WTC11 (cell line): ENCODE measurements around the gene BICC1. TPM values are rescaled to one million over a fixed set of nuclear protein-coding genes. Genes with fewer than 3 reads are reported as not detected.

Source experiments
- ATAC-seq: fragments of 200-7000 bp; cut with Tn5 transposase; 2 replicates; pipeline ENCODE4 v1.10.0; 2021; ENCODE audit warnings: mild to moderate bottlenecking, moderate library complexity
- CTCF ChIA-PET: fragments of 300-600 bp; sonication (Branson Sonifier 250); formaldehyde crosslinking; loops from one replicate; lab custom pipeline; 2021; ENCODE audit warnings: antibody characterized with exemption; lab: Charles Lee
- POLR2A ChIA-PET: fragments of 350-600 bp; sonication (Branson Sonifier 250); formaldehyde crosslinking; loops from one replicate; lab custom pipeline; 2021; ENCODE audit warnings: antibody characterized with exemption; lab: Charles Lee
- DNase-seq: peaks from one replicate; pipeline ENCODE4 v3.0.0; 2021; ENCODE audit warnings: low spot score
- H3K27ac Mint-ChIP-seq: 2 replicates; pipeline ENCODE4 v1.8.0; 2021; ENCODE audit warnings: mixed read lengths
- H3K27me3 Mint-ChIP-seq: 2 replicates; pipeline ENCODE4 v1.8.0; 2021; ENCODE audit warnings: low read depth, mild to moderate bottlenecking, moderate library complexity, mixed read lengths
- H3K36me3 Mint-ChIP-seq: 2 replicates; pipeline ENCODE4 v1.8.0; 2021; ENCODE audit warnings: mixed read lengths
- H3K4me1 Mint-ChIP-seq: 2 replicates; pipeline ENCODE4 v1.8.0; 2022; ENCODE audit warnings: mixed read lengths
- H3K4me3 Mint-ChIP-seq: 2 replicates; pipeline ENCODE4 v1.8.0; 2021; ENCODE audit warnings: mild to moderate bottlenecking, moderate library complexity, mixed read lengths
- H3K9me3 Mint-ChIP-seq: 2 replicates; pipeline ENCODE4 v1.8.0; 2021; ENCODE audit warnings: mixed read lengths
- AR ChIP-seq: fragments of 250-450 bp; sonication (Bioruptor Pico); IDR thresholded peaks from 2 replicates; pipeline ENCODE4 v1.9.0; 2021; ENCODE audit warnings: mild to moderate bottlenecking
- ARID4B ChIP-seq: sonication (generic); formaldehyde crosslinking; IDR thresholded peaks from 2 replicates; pipeline ENCODE4 v1.8.0; 2023; ENCODE audit warnings: missing genetic modification reagents, mild to moderate bottlenecking, borderline replicate concordance
- CDX4 ChIP-seq: fragments of 250-450 bp; sonication (Bioruptor Pico); IDR thresholded peaks from 2 replicates; pipeline ENCODE4 v1.9.0; 2021; ENCODE audit warnings: moderate library complexity, mild to moderate bottlenecking, inconsistent platforms, borderline replicate concordance
- ETV6 ChIP-seq: sonication (generic); formaldehyde crosslinking; IDR thresholded peaks from 2 replicates; pipeline ENCODE4 v1.8.1; 2022; ENCODE audit warnings: mild to moderate bottlenecking, missing genetic modification reagents
- FOXJ3 ChIP-seq: sonication (generic); formaldehyde crosslinking; IDR thresholded peaks from 2 replicates; pipeline ENCODE4 v1.9.0; 2021; ENCODE audit warnings: missing genetic modification reagents, mild to moderate bottlenecking, borderline replicate concordance
- FOXP4 ChIP-seq: sonication (generic); formaldehyde crosslinking; IDR thresholded peaks from 2 replicates; pipeline ENCODE4 v1.8.0; 2022; ENCODE audit warnings: mild to moderate bottlenecking, missing genetic modification reagents
- GABPB1 ChIP-seq: sonication (generic); formaldehyde crosslinking; IDR thresholded peaks from 2 replicates; pipeline ENCODE4 v1.8.1; 2023; ENCODE audit warnings: mild to moderate bottlenecking, missing genetic modification reagents
- JAZF1 ChIP-seq: fragments of 250-450 bp; sonication (Bioruptor Pico); IDR thresholded peaks from 2 replicates; pipeline ENCODE4 v1.9.0; 2021; ENCODE audit warnings: moderate library complexity, mild to moderate bottlenecking, inconsistent platforms
- MXD4 ChIP-seq: fragments of 250-450 bp; sonication (Bioruptor Pico); IDR thresholded peaks from 2 replicates; pipeline ENCODE4 v1.8.0; 2021; ENCODE audit warnings: mild to moderate bottlenecking, moderate library complexity, borderline replicate concordance
- PREB ChIP-seq: sonication (generic); formaldehyde crosslinking; IDR thresholded peaks from 2 replicates; pipeline ENCODE4 v1.8.1; 2022; ENCODE audit warnings: mild to moderate bottlenecking, missing genetic modification reagents, moderate library complexity, borderline replicate concordance
- TCF7 ChIP-seq: sonication (generic); formaldehyde crosslinking; IDR thresholded peaks from 2 replicates; pipeline ENCODE4 v1.8.0; 2022; ENCODE audit warnings: mild to moderate bottlenecking, low read depth, missing genetic modification reagents, moderate library complexity
- TEAD1 ChIP-seq: sonication (generic); formaldehyde crosslinking; IDR thresholded peaks from 2 replicates; pipeline ENCODE4 v1.8.0; 2022; ENCODE audit warnings: mild to moderate bottlenecking, missing genetic modification reagents
- ZNF512 ChIP-seq: sonication (generic); formaldehyde crosslinking; IDR thresholded peaks from 2 replicates; pipeline ENCODE4 v1.8.1; 2022; ENCODE audit warnings: missing genetic modification reagents, borderline replicate concordance
- ZNF532 ChIP-seq: fragments of 250-450 bp; sonication (Bioruptor Pico); IDR thresholded peaks from 2 replicates; pipeline ENCODE4 v1.9.0; 2021; ENCODE audit warnings: mild to moderate bottlenecking, borderline replicate concordance
- total RNA-seq: library from RNA; stranded (reverse); gene quantifications from 3 replicates; pipeline ENCODE4 v1.2.3, GENCODE V29; 2021

The BICC1 gene
- total RNA-seq, 1 experiment from 2014 or later: 0.61 TPM

- DNase-seq (no peak), ATAC-seq (no peak)
- Mint-ChIP-seq H3K9me3 (no peaks in the 10 kb centered on the region), H3K4me1 (peaks cover 9% of the 10 kb centered on the region), H3K27me3 (no peaks in the 10 kb centered on the region; the same call in 1 of the 2 replicates), H3K4me3 (no peak overlapping the region), H3K27ac (peak overlapping the region; percentile 23; the same call in 1 of the 2 replicates), H3K36me3 (no peaks in the 10 kb centered on the region)
- POLR2A ChIA-PET: no interaction called here
- CTCF ChIA-PET: no interaction called here
- TF ChIP-seq TEAD1 (no peak), ETV6 (CRISPR knock-in tag) (no peak), FOXJ3 (CRISPR knock-in tag) (no peak), ZNF532 (no peak), ZNF512 (CRISPR knock-in tag) (no peak), MXD4 (no peak), TCF7 (CRISPR knock-in tag) (no peak), GABPB1 (CRISPR knock-in tag) (no peak), PREB (CRISPR knock-in tag) (no peak), ARID4B (CRISPR knock-in tag) (no peak), FOXP4 (CRISPR knock-in tag) (no peak), JAZF1 (CRISPR knock-in tag) (no peak), CDX4 (CRISPR knock-in tag) (no peak), AR (CRISPR knock-in tag) (no peak)
These were observed 243.6 kb downstream of the BICC1 start for GRCh38 chr10:58756130-58756719.
